WERI-Rb-1 (cell line): ENCODE data around the gene SIPA1.

ENCODE experiments used
- DNase-seq: peaks from one replicate; pipeline ENCODE4 v3.0.0-alpha.2; 2020
- H3K27ac ChIP-seq: fragments of 250-450 bp; sonication (Bioruptor Pico); 2 replicates; pipeline ENCODE4 v1.5.1; 2020; ENCODE audit warnings: mild to moderate bottlenecking, moderate library complexity
- H3K27me3 ChIP-seq: fragments of 250-450 bp; sonication (Bioruptor Pico); 2 replicates; pipeline ENCODE4 v1.5.1; 2021; ENCODE audit warnings: mild to moderate bottlenecking, low read depth, moderate library complexity; ENCODE audit not compliant: insufficient read depth, severe bottlenecking
- H3K36me3 ChIP-seq: fragments of 250-450 bp; sonication (Bioruptor Pico); 2 replicates; pipeline ENCODE4 v1.5.1; 2020; ENCODE audit warnings: mild to moderate bottlenecking, moderate library complexity
- H3K4me3 ChIP-seq: 2 replicates; pipeline ENCODE4 v1.5.1; 2011; ENCODE audit warnings: low read depth, mild to moderate bottlenecking, control low read depth, low read length
- H3K9me3 ChIP-seq: fragments of 250-450 bp; sonication (Bioruptor Pico); 2 replicates; pipeline ENCODE4 v1.5.1; 2021; ENCODE audit warnings: mild to moderate bottlenecking, moderate library complexity; ENCODE audit not compliant: severe bottlenecking
- TF ChIP-seq, protein P1 (sequence below): IDR thresholded peaks from 2 replicates; pipeline ENCODE4 v1.5.1; 2011; ENCODE audit warnings: low read depth, mild to moderate bottlenecking, control low read depth, inconsistent platforms, low read length

The SIPA1 gene

GRCh38 chr11:65641297-65642013, 3.6 kb downstream of the SIPA1 start:
- DNase-seq = peak; percentile 56
- H3K9me3 ChIP-seq = no peaks in the 10 kb centered on the region
- H3K27ac ChIP-seq = no peak overlapping the region
- H3K36me3 ChIP-seq = peaks cover 12% of the 10 kb centered on the region
- H3K4me3 ChIP-seq = no peak overlapping the region
- TF ChIP-seq, protein P1, sequence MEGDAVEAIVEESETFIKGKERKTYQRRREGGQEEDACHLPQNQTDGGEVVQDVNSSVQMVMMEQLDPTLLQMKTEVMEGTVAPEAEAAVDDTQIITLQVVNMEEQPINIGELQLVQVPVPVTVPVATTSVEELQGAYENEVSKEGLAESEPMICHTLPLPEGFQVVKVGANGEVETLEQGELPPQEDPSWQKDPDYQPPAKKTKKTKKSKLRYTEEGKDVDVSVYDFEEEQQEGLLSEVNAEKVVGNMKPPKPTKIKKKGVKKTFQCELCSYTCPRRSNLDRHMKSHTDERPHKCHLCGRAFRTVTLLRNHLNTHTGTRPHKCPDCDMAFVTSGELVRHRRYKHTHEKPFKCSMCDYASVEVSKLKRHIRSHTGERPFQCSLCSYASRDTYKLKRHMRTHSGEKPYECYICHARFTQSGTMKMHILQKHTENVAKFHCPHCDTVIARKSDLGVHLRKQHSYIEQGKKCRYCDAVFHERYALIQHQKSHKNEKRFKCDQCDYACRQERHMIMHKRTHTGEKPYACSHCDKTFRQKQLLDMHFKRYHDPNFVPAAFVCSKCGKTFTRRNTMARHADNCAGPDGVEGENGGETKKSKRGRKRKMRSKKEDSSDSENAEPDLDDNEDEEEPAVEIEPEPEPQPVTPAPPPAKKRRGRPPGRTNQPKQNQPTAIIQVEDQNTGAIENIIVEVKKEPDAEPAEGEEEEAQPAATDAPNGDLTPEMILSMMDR = no peak
- no peaks in the 10 kb centered on the region for H3K27me3 ChIP-seq

DNA sequence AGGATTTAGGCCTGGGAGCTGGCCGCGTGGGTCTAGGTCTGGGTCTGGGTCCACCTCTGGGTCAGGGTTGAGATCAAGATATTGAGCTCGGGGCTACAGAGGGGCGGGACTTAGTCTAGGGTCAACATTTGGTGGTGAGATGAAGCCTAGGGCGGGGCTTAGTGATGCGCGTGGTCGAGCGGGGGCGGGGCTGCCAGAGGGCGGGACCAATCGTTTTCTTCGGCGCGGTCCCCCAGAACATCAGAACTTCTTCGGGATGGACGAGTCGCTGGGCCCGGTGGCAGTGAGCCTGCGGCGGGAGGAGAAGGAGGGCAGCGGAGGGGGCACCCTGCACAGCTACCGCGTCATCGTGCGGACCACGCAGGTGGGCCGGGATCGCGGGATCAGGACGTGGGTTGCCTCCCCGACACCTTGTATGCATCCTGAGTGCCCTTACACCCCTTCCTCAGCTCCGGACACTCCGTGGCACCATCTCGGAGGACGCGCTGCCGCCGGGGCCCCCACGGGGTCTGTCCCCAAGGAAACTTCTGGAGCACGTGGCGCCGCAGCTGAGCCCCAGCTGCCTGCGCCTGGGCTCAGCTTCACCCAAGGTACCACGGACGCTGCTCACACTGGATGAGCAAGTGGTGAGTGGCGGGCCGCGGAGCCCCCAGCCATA, 4.2 kb downstream of the SIPA1 start:
- no peak for DNase-seq
- no peak overlapping the region for H3K4me3 ChIP-seq
- no peaks in the 10 kb centered on the region for H3K27me3 ChIP-seq
- peaks cover 5% of the 10 kb centered on the region for H3K36me3 ChIP-seq
- TF ChIP-seq, protein P1 = no peak
- H3K27ac ChIP-seq = no peak overlapping the region
- no peaks in the 10 kb centered on the region for H3K9me3 ChIP-seq

DNA sequence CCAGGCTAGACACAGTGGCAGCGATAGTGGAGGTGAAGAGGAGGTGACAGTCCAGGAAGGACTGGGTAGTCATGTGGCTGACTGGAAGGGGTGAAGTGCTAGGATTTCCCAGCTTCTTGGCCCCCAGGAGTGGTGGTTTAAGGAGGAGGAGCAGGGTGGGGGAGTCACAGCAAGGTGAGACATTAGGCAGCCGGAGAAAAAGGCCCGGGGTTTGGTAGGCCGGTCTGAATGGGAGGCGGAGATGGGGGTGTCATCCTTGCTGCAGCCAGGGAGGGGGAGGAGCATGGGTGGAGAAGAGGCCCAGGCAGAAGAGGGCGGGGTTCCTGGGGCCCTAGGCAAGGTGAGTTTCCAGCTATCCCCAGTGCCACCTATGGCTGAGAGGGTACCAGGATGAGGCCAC, 6.1 kb downstream of the SIPA1 start:
- DNase-seq = no peak
- TF ChIP-seq, protein P1 = no peak
- no peaks in the 10 kb centered on the region for H3K27me3 ChIP-seq
- H3K27ac ChIP-seq = no peak overlapping the region
- no peaks in the 10 kb centered on the region for H3K9me3 ChIP-seq
- H3K4me3 ChIP-seq = no peak overlapping the region
- peaks cover 5% of the 10 kb centered on the region for H3K36me3 ChIP-seq

DNA sequence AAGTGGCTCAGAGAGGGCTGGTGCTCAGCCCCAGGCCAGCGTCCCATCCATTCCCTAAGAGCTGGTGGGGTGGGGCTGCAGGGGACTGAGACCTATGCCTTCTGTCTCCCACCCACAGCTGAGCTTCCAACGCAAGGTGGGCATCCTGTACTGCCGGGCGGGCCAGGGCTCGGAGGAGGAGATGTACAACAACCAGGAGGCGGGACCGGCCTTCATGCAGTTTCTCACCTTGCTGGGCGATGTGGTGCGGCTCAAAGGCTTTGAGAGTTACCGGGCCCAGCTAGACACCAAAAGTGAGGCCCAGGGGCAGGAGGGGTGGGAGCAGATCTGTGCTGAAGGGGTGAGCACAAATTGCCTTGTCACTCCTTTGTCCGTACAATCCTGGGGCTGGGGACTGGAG, 6.9 kb downstream of the SIPA1 start:
- H3K27me3 ChIP-seq = no peaks in the 10 kb centered on the region
- no peak overlapping the region for H3K27ac ChIP-seq
- TF ChIP-seq, protein P1 = no peak
- no peak for DNase-seq
- peaks cover 10% of the 10 kb centered on the region for H3K36me3 ChIP-seq
- H3K4me3 ChIP-seq = no peak overlapping the region
- no peaks in the 10 kb centered on the region for H3K9me3 ChIP-seq

GRCh38 chr11:65645710-65646109, 7.8 kb downstream of the SIPA1 start:
- DNase-seq = no peak
- TF ChIP-seq, protein P1 = no peak
- peaks cover 15% of the 10 kb centered on the region for H3K36me3 ChIP-seq
- no peak overlapping the region for H3K27ac ChIP-seq
- H3K4me3 ChIP-seq = no peak overlapping the region
- no peaks in the 10 kb centered on the region for H3K27me3 ChIP-seq
- H3K9me3 ChIP-seq = no peaks in the 10 kb centered on the region
